Measurements from ENCODE around the gene RETREG3.
"Not testable (repeated sequence)": the region's sequence is repeated elsewhere in the genome, so short reads cannot be mapped to it uniquely, and the experiment has no call there.

The RETREG3 gene

GRCh38 chr17:42612013-42612412 is 2.8 kb upstream of the RETREG3 start:
- no peak for DNase-seq (ENCODE audit: low spot score)

GRCh38 chr17:42609814-42610801 is 934 bp upstream of the RETREG3 start:
- not testable (repeated sequence) for DNase-seq (ENCODE audit: low spot score)

- DNase-seq (ENCODE audit: low spot score) = no peak
Measured at GRCh38 chr17:42608305-42609181, 631 bp downstream of the RETREG3 start.

GRCh38 chr17:42607769-42608168 is 1.4 kb downstream of the RETREG3 start:
- no peak for DNase-seq (ENCODE audit: low spot score)

GRCh38 chr17:42603318-42603717 is 5.9 kb downstream of the RETREG3 start:
- no peak for DNase-seq (ENCODE audit: low spot score)

- DNase-seq (ENCODE audit: low spot score) = no peak
Measured at GRCh38 chr17:42598905-42599304, 10.3 kb downstream of the RETREG3 start.

- no peak for DNase-seq (ENCODE audit: low spot score)
Measured at GRCh38 chr17:42596386-42596785, 12.8 kb downstream of the RETREG3 start.

GRCh38 chr17:42591411-42591810 is 17.8 kb downstream of the RETREG3 start:
- no peak for DNase-seq (ENCODE audit: low spot score)

- DNase-seq (ENCODE audit: low spot score) = no peak
Measured at GRCh38 chr17:42590886-42591285, 18.3 kb downstream of the RETREG3 start.

- no peak for DNase-seq (ENCODE audit: low spot score)
Measured at GRCh38 chr17:42586514-42587230, 22.5 kb downstream of the RETREG3 start.

GRCh38 chr17:42585353-42585752 is 23.8 kb downstream of the RETREG3 start:
- no peak for DNase-seq (ENCODE audit: low spot score)

- DNase-seq (ENCODE audit: low spot score) = no peak
Measured at GRCh38 chr17:42584880-42585279, 24.3 kb downstream of the RETREG3 start.

GRCh38 chr17:42581744-42582270 is 27.4 kb downstream of the RETREG3 start:
- no peak for DNase-seq (ENCODE audit: low spot score)

GRCh38 chr17:42579794-42580551 is 29.2 kb downstream of the RETREG3 start:
- no peak for DNase-seq (ENCODE audit: low spot score)

GRCh38 chr17:42578282-42578869 is 30.8 kb downstream of the RETREG3 start:
- DNase-seq (ENCODE audit: low spot score) = peak; percentile 76

- peak; percentile 95 for DNase-seq (ENCODE audit: low spot score)
Measured at GRCh38 chr17:42577532-42578281, 31.5 kb downstream of the RETREG3 start, which contains the start of gene PSMC3IP. Gene PSMC3IP, minus strand, starts transcription at chr17:42577729. Its CDS starts 43 bp downstream, at chr17:42577686.

- DNase-seq (ENCODE audit: low spot score) = no peak
Measured at GRCh38 chr17:42577140-42577531, 32.0 kb downstream of the RETREG3 start.

- no peak for DNase-seq (ENCODE audit: low spot score)
Measured at GRCh38 chr17:42574463-42574862, 34.7 kb downstream of the RETREG3 start.

GRCh38 chr17:42573095-42573494 is 36.1 kb downstream of the RETREG3 start:
- DNase-seq (ENCODE audit: low spot score) = no peak
